Activated naive CD4-positive, alpha-beta T cell treated with anti-CD3 and anti-CD28 coated beads, Interleukin-2, amount 50 U/mL, for 72 hours (primary cell): Measurements from ENCODE around the gene MAP2K7. TPM values are rescaled to one million over a fixed set of nuclear protein-coding genes. Genes with fewer than 3 reads are reported as not detected.
"Not testable (repeated sequence)": the region's sequence is repeated elsewhere in the genome, so short reads cannot be mapped to it uniquely, and the experiment has no call there.

ENCODE experiments used
- ATAC-seq, 2 donors: fragments of 150-1000 bp; cut with Tn5 transposase; 2 replicates each; pipeline ENCODE4 v1.10.0; 2021; ENCODE audit warnings: mild to moderate bottlenecking in 2 of 2, moderate library complexity in 2 of 2
- DNase-seq, 2 donors: peaks; one replicate each; pipeline ENCODE4 v3.0.0; 2021 to 2022; ENCODE audit warnings: low spot score in 2 of 2
- H3K27ac Mint-ChIP-seq, 2 donors: one replicate each; pipeline ENCODE4 v1.8.0; 2022; ENCODE audit warnings: mild to moderate bottlenecking in 2 of 2, mixed read lengths in 2 of 2
- H3K36me3 Mint-ChIP-seq, 2 donors: one replicate each; pipeline ENCODE4 v1.8.0; 2022; ENCODE audit warnings: mixed read lengths in 2 of 2
- H3K9me3 Mint-ChIP-seq, 2 donors: one replicate each; pipeline ENCODE4 v1.8.0; 2022; ENCODE audit warnings: mixed read lengths in 2 of 2
- total RNA-seq, 2 donors: library from RNA; stranded (reverse); gene quantifications; one replicate each; pipeline ENCODE4 v1.2.3, GENCODE V29; 2022

The MAP2K7 gene
- total RNA-seq, 2 donors from 2014 or later: 38.4 to 55.3 TPM

GRCh38 chr19:7910321-7911161 lies 6.9 kb downstream of the MAP2K7 start:
- DNase-seq (no peak), ATAC-seq (no peak)
- Mint-ChIP-seq H3K9me3 (no peaks in the 10 kb centered on the region), H3K36me3 (peaks cover 0 to 5% of the 10 kb centered on the region in 2 donors), H3K27ac (no peak overlapping the region)

DNA sequence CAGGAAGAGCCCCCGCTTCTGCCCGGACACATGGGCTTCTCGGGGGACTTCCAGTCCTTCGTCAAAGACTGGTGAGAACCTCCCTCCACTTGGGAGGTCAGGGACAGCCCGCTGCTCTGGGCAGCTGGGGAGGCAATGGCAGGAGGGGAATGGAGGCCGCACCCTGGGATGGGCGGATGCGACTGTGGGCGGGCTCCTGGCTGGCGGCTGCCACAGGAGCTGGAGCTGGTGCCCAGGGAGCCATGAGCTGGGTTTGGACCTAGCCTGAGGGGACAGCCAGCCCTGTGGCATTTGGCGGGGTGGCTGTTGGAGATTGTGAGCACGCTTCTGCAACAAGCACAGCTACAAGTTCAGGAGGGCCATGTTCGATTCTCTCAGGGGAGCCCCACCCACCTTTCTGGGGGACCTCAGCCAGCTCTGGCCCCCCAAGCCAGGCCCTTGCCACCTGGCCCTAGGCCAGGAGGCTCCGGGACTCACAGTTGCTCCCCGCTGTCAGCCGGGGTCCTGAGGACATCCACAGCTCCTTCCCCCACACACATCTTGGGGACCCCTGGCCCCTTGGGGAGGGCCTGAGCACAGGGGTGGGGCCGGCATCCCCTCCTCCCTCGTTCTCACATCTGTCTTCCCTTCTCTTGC lies 7.9 kb downstream of the MAP2K7 start:
- Mint-ChIP-seq H3K36me3 (peaks cover 0 to 5% of the 10 kb centered on the region in 2 donors), H3K27ac (peak overlapping the region in 1 of 2 donors; percentile 72), H3K9me3 (no peaks in the 10 kb centered on the region)
- ATAC-seq (no peak), DNase-seq (no peak)

GRCh38 chr19:7912144-7912696 lies 8.5 kb downstream of the MAP2K7 start:
- no peak for ATAC-seq
- Mint-ChIP-seq H3K36me3 (peaks cover 0 to 5% of the 10 kb centered on the region in 2 donors), H3K27ac (no peak overlapping the region), H3K9me3 (no peaks in the 10 kb centered on the region)
- DNase-seq: no peak

GRCh38 chr19:7912697-7913564 lies 9.3 kb downstream of the MAP2K7 start:
- no peak overlapping the region for H3K27ac Mint-ChIP-seq
- DNase-seq (no peak), ATAC-seq (no peak)
- no peaks in the 10 kb centered on the region for H3K9me3 Mint-ChIP-seq
- peaks cover 0 to 5% of the 10 kb centered on the region in 2 donors for H3K36me3 Mint-ChIP-seq

DNA sequence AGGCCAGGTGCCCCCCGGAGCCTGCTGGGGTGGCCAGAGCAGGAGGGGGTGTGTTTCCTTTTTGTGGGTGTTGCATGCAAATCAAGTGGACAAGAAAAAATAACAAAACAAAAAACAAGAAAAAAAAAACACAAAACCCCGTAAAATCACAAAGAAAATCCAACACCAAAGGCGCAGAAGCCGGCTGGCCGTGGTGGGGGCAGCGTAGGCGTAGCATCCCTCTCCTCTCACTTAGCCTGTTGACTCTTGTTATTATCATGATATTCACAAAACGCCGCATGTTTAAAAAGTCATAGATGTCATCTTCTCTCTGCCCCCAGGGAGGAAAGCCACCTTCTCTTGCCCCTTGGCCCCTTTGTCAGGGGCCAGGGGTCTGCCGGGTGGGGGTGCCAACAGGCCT lies 10.0 kb downstream of the MAP2K7 start:
- Mint-ChIP-seq H3K36me3 (peaks cover 0 to 5% of the 10 kb centered on the region in 2 donors), H3K9me3 (no peaks in the 10 kb centered on the region), H3K27ac (no peak overlapping the region)
- DNase-seq: no peak
- ATAC-seq: no peak

DNA sequence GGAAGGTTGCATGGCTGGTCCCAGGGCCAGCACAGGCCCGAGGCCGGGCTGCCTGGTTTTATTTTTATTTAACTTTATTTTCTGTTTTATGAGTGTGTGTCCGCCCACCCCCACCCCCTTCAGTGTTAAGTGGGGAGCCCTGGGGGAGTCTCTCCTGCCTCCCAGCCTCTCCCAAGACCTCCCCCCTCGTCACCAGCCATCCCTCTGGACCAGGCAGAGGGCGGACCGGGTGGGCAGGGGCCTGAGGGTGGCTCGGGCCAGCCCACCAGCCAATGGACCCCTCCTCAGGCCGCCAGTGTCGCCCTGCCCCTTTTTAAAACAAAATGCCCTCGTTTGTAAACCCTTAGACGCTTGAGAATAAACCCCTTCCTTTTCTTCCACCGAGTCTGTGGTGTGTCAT lies 10.4 kb downstream of the MAP2K7 start:
- Mint-ChIP-seq H3K9me3 (no peaks in the 10 kb centered on the region), H3K36me3 (peaks cover 0 to 5% of the 10 kb centered on the region in 2 donors), H3K27ac (no peak overlapping the region)
- DNase-seq (no peak), ATAC-seq (no peak)

GRCh38 chr19:7914598-7915045 lies 10.9 kb downstream of the MAP2K7 start, which contains the start of gene TGFBR3L:
TGFBR3L (plus strand) TSS chr19:7914830.
- ATAC-seq (no peak), DNase-seq (no peak)
- Mint-ChIP-seq H3K27ac (no peak within 1 kb of the TSS), H3K36me3 (peaks cover 0 to 5% of the 10 kb centered on the region in 2 donors), H3K9me3 (no peaks in the 10 kb centered on the region)

DNA sequence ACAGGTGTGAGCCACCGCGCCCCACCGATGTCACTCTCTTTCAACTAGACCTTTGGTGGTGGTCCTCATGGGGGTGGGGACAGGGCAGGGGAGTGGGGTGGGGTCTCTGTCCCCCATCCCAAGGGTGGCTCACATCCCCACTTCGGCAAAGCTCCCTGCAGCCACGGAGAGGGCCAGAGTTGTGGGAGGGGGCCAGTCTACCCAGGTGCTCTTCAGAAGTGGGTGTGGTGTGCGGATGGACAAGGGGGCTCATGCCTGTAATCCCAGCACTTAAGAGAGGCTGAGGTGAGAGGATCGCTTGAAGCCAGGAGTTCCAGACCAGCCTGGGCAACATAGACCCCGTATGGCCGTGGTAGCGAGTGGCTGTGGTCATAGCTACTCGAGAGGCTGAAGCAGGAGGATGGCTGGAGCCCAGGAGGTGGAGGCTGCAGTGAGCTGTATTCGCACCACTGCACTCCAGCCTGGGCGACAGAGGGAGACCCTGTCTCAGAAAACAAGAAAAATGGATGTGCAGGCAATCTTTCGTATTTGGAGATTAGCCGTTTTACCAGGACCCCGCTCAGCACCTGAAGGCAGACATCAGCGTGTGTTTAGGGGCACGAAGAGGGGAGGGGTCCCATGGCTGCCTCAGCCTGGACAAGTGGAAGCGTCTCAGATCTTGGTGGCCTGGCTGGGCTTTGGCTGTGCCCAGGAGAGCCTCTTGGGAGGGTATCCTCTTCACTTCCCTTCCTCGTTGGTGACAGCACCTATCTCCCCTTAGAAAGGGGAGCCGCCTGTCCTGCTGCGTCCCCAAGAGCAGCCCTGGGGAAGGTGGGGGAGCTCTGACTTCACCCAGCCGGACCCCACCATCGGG lies 11.8 kb downstream of the MAP2K7 start:
- DNase-seq (no peak), ATAC-seq (no peak)
- Mint-ChIP-seq H3K27ac (no peak overlapping the region), H3K36me3 (peaks cover 4 to 5% of the 10 kb centered on the region in 2 donors), H3K9me3 (no peaks in the 10 kb centered on the region)

GRCh38 chr19:7916103-7916954 lies 12.7 kb downstream of the MAP2K7 start:
- DNase-seq (peak in 1 of 2 donors; percentile 71), ATAC-seq (peak; percentile 23 to 25)
- Mint-ChIP-seq H3K9me3 (no peaks in the 10 kb centered on the region), H3K36me3 (peaks cover 4 to 5% of the 10 kb centered on the region in 2 donors), H3K27ac (no peak overlapping the region)

GRCh38 chr19:7916955-7917266 lies 13.2 kb downstream of the MAP2K7 start:
- Mint-ChIP-seq H3K36me3 (peaks cover 4 to 5% of the 10 kb centered on the region in 2 donors), H3K27ac (no peak overlapping the region), H3K9me3 (no peaks in the 10 kb centered on the region)
- ATAC-seq (no peak), DNase-seq (no peak)

GRCh38 chr19:7917267-7918061 lies 13.8 kb downstream of the MAP2K7 start:
- H3K27ac Mint-ChIP-seq: no peak overlapping the region
- peaks cover 4 to 5% of the 10 kb centered on the region in 2 donors for H3K36me3 Mint-ChIP-seq
- DNase-seq (peak in 1 of 2 donors; percentile 68), ATAC-seq (peak; percentile 17 to 37)
- H3K9me3 Mint-ChIP-seq: no peaks in the 10 kb centered on the region

DNA sequence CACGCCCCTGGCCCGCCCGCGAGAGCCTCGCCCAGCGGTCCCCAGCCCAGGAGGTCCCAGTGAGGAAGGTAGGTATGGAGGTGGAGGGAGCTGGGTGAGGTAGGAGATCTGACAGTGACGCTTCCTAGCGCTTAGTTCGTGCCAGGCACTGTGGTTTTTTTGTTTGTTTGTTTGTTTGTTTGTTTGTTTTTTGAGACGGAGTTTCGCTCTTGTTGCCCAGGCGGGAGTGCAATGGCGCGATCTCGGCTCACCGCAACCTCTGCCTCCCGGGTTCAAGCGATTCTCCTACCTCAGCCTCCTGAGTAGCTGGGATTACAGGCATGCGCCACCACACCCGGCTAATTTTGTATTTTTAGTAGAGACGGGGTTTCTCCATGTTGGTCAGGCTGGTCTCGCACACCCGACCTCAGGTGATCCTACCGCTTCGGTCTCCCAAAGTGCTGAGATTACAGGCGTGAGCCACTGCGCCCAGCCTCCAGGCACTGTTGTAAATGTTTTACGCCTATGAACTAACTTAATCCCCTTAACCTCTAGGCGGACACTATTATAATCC lies 14.5 kb downstream of the MAP2K7 start:
- ATAC-seq: not testable (repeated sequence)

GRCh38 chr19:7918615-7919421 lies 15.1 kb downstream of the MAP2K7 start:
- ATAC-seq: no peak
- H3K27ac Mint-ChIP-seq: no peak overlapping the region
- no peaks in the 10 kb centered on the region for H3K9me3 Mint-ChIP-seq
- peaks cover 0 to 4% of the 10 kb centered on the region in 2 donors for H3K36me3 Mint-ChIP-seq
- no peak for DNase-seq

More for the DNA sequence above, 14.5 kb downstream of the MAP2K7 start:
- H3K27ac Mint-ChIP-seq, H3K36me3 Mint-ChIP-seq, DNase-seq, H3K9me3 Mint-ChIP-seq: not testable (repeated sequence)
